DMS114 treated with DMSO at 0.1 percent for 48 hours (cell line): Measurements from ENCODE around the gene ECI2.
A peak's percentile ranks its signal among the peaks of the same experiment; 100 is the strongest.
"Not testable (repeated sequence)": the region's sequence is repeated elsewhere in the genome, so short reads cannot be mapped to it uniquely, and the experiment has no call there.

Source experiments
- DNase-seq: peaks from one replicate; lab custom pipeline; 2025; ENCODE audit not compliant: unreplicated experiment; lab: John Stamatoyannopoulos, UW

The ECI2 gene

GRCh38 chr6:4139272-4139671 is 3.9 kb upstream of the ECI2 start:
- no peak for DNase-seq

- DNase-seq, result no peak
Observed at GRCh38 chr6:4138186-4138585, 2.8 kb upstream of the ECI2 start.

GRCh38 chr6:4136354-4136831 is 1.0 kb upstream of the ECI2 start:
- no peak for DNase-seq

GRCh38 chr6:4135665-4136353 is 434 bp upstream of the ECI2 start:
- peak; percentile 84 for DNase-seq

GRCh38 chr6:4133941-4134838 is 1.2 kb downstream of the ECI2 start:
- no peak for DNase-seq

- DNase-seq, result no peak
Observed at GRCh38 chr6:4130357-4130987, 4.9 kb downstream of the ECI2 start.

GRCh38 chr6:4129446-4129845 is 5.9 kb downstream of the ECI2 start:
- DNase-seq, result no peak

- DNase-seq, result no peak
Observed at GRCh38 chr6:4128748-4129147, 6.6 kb downstream of the ECI2 start.

GRCh38 chr6:4128072-4128471 is 7.3 kb downstream of the ECI2 start:
- DNase-seq, result no peak

GRCh38 chr6:4125933-4126864 is 9.2 kb downstream of the ECI2 start:
- DNase-seq, result no peak

- no peak for DNase-seq
Observed at GRCh38 chr6:4125500-4125899, 9.9 kb downstream of the ECI2 start.

GRCh38 chr6:4124351-4124750 is 11.0 kb downstream of the ECI2 start:
- DNase-seq, result no peak

GRCh38 chr6:4115741-4116140 is 19.6 kb downstream of the ECI2 start:
- no peak for DNase-seq

GRCh38 chr6:4114123-4114522 is 21.3 kb downstream of the ECI2 start:
- no peak for DNase-seq

GRCh38 chr6:4113649-4114048 is 21.7 kb downstream of the ECI2 start:
- DNase-seq, result no peak

- DNase-seq, result no peak
Observed at GRCh38 chr6:4112366-4112765, 23.0 kb downstream of the ECI2 start.

GRCh38 chr6:4109363-4109815 is 26.0 kb downstream of the ECI2 start:
- DNase-seq, result not testable (repeated sequence)

- DNase-seq, result no peak
Observed at GRCh38 chr6:4108561-4109093, 26.7 kb downstream of the ECI2 start.

GRCh38 chr6:4107873-4108272 is 27.5 kb downstream of the ECI2 start:
- DNase-seq, result no peak

- DNase-seq, result no peak
Observed at GRCh38 chr6:4105980-4106536, 29.3 kb downstream of the ECI2 start.
